Progenitor cell of endocrine pancreas (in vitro differentiated cells): ENCODE measurements around the gene TCF23. TPM values are rescaled to one million over a fixed set of nuclear protein-coding genes. Genes with fewer than 3 reads are reported as not detected.

Experiments used
- DNase-seq: peaks from one replicate; pipeline ENCODE4 v3.0.0; 2021; ENCODE audit warnings: low spot score; ENCODE audit not compliant: unreplicated experiment
- H3K27ac Mint-ChIP-seq: 2 replicates; pipeline ENCODE4 v1.8.0; 2021; ENCODE audit warnings: mild to moderate bottlenecking, moderate library complexity, mixed read lengths
- H3K27me3 Mint-ChIP-seq: 2 replicates; pipeline ENCODE4 v1.8.0; 2021; ENCODE audit warnings: mixed read lengths
- H3K36me3 Mint-ChIP-seq: 2 replicates; pipeline ENCODE4 v1.8.0; 2022; ENCODE audit warnings: mixed read lengths; ENCODE audit not compliant: insufficient read depth
- H3K4me1 Mint-ChIP-seq: 2 replicates; pipeline ENCODE4 v1.8.0; 2021; ENCODE audit warnings: low read depth, mixed read lengths
- H3K4me3 Mint-ChIP-seq: 2 replicates; pipeline ENCODE4 v1.8.0; 2021; ENCODE audit warnings: low read depth, mild to moderate bottlenecking, moderate library complexity, mixed read lengths
- H3K9me3 Mint-ChIP-seq: 2 replicates; pipeline ENCODE4 v1.8.0; 2021; ENCODE audit warnings: low read depth, mixed read lengths
- total RNA-seq: library from RNA; stranded (reverse); gene quantifications from 2 replicates; pipeline ENCODE4 v1.2.1, GENCODE V29; 2021
- TF ChIP-seq, protein P1 (sequence below): fragments of 200-600 bp; sonication (generic); IDR thresholded peaks from one replicate; pipeline ENCODE4 v1.5.0; 2021; ENCODE audit warnings: antibody characterized with exemption, mild to moderate bottlenecking; ENCODE audit not compliant: unreplicated experiment

Gene TCF23
- total RNA-seq, 1 donor from 2014 or later = not detected

DNA sequence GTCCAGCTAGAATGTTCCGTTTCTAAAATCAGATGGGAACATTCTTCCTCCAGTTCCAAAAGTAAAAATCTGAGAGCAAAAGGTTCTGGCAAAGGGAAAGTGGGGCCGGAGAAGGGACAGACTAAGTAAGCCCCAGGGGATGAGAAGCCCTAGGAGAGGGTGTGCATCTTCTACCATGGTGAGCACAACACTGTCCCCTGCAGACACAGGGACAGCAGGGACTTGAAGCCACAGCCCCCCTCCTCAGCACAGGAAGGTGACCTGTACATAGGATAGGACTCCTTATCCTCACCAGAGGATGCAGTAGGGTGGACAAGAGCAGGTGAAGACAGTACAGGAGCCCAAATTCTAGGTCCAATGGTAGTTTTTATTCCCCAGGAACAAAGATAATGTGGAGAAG lies 50.4 kb downstream of the TCF23 start:
- TF ChIP-seq, protein P1, sequence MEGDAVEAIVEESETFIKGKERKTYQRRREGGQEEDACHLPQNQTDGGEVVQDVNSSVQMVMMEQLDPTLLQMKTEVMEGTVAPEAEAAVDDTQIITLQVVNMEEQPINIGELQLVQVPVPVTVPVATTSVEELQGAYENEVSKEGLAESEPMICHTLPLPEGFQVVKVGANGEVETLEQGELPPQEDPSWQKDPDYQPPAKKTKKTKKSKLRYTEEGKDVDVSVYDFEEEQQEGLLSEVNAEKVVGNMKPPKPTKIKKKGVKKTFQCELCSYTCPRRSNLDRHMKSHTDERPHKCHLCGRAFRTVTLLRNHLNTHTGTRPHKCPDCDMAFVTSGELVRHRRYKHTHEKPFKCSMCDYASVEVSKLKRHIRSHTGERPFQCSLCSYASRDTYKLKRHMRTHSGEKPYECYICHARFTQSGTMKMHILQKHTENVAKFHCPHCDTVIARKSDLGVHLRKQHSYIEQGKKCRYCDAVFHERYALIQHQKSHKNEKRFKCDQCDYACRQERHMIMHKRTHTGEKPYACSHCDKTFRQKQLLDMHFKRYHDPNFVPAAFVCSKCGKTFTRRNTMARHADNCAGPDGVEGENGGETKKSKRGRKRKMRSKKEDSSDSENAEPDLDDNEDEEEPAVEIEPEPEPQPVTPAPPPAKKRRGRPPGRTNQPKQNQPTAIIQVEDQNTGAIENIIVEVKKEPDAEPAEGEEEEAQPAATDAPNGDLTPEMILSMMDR = no peak
- H3K27me3 Mint-ChIP-seq = no peaks in the 10 kb centered on the region
- H3K27ac Mint-ChIP-seq = no peak overlapping the region
- H3K4me3 Mint-ChIP-seq = no peak overlapping the region
- H3K4me1 Mint-ChIP-seq = peaks cover 3% of the 10 kb centered on the region
- DNase-seq = no peak
- H3K36me3 Mint-ChIP-seq = peaks cover 4% of the 10 kb centered on the region
- H3K9me3 Mint-ChIP-seq = no peaks in the 10 kb centered on the region

DNA sequence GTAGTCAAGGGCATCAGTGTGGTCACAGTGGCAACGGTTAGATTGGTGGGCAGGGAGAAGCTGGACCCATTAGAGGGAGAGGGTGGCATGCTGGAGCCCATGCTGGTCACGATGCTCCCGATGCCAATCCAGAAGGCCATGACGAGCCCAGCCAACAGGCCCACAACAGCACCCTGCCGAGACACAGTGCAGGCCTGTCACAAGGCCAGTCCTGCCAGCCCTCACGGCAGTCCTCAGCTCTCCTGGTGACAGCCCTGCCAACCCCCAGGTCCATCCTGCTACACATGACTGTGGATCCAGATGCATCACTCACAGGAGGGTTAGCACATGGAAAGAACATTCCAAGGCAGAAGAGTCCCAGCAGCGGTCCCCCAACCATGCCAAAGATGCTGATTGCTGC lies 52.9 kb downstream of the TCF23 start:
- no peak for DNase-seq
- H3K27ac Mint-ChIP-seq = no peak overlapping the region
- no peaks in the 10 kb centered on the region for H3K27me3 Mint-ChIP-seq
- H3K4me3 Mint-ChIP-seq = no peak overlapping the region
- no peaks in the 10 kb centered on the region for H3K9me3 Mint-ChIP-seq
- H3K4me1 Mint-ChIP-seq = peaks cover 1% of the 10 kb centered on the region
- peaks cover 12% of the 10 kb centered on the region for H3K36me3 Mint-ChIP-seq
- TF ChIP-seq, protein P1 = no peak

DNA sequence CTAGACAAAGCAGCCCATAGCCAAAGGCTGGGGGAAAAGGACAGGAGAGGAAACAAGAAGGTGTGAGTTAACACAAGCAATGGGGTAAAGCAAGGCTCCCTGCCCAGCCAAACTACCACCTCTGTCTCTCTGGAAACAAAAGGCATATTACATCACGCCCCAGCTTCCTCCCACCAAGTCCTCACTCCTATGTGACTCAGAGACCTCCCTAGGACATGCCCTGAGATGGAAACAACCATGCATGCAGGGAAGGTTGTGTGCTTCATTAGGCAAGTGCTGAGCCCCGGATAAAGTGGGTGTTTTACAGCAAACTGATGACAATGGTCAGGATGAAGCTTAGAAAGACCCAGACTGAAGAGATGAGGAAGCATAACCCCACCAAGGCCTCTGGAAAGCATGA lies 54.0 kb downstream of the TCF23 start:
- TF ChIP-seq, protein P1 = no peak
- DNase-seq = no peak
- Mint-ChIP-seq H3K27ac (no peak overlapping the region), H3K4me1 (peaks cover 1% of the 10 kb centered on the region), H3K4me3 (no peak overlapping the region), H3K36me3 (peaks cover 12% of the 10 kb centered on the region), H3K9me3 (no peaks in the 10 kb centered on the region), H3K27me3 (no peaks in the 10 kb centered on the region)

DNA sequence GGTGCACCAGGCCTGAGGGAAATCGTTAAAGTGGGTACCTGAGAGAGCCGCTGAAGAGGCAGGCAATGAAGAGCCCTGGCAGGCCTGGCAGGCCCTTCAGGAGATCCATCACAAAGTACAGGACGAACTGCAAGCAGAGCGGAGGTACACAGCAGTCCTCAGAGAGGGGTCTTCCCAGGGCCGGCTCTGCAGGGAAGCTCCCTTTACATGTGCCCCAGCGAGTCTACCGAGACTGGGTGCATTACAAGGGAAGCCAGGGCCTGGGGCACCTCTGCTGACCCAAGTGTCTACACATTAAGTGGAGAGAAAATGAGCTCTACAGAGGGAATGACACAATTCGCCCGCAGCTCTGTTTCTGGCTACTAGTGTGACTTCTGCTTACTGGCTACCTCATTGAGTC lies 54.9 kb downstream of the TCF23 start:
- TF ChIP-seq, protein P1 = no peak
- H3K4me1 Mint-ChIP-seq = peaks cover 1% of the 10 kb centered on the region
- H3K9me3 Mint-ChIP-seq = no peaks in the 10 kb centered on the region
- H3K27me3 Mint-ChIP-seq = no peaks in the 10 kb centered on the region
- H3K36me3 Mint-ChIP-seq = peaks cover 11% of the 10 kb centered on the region
- DNase-seq = no peak
- no peak overlapping the region for H3K27ac Mint-ChIP-seq
- no peak overlapping the region for H3K4me3 Mint-ChIP-seq

DNA sequence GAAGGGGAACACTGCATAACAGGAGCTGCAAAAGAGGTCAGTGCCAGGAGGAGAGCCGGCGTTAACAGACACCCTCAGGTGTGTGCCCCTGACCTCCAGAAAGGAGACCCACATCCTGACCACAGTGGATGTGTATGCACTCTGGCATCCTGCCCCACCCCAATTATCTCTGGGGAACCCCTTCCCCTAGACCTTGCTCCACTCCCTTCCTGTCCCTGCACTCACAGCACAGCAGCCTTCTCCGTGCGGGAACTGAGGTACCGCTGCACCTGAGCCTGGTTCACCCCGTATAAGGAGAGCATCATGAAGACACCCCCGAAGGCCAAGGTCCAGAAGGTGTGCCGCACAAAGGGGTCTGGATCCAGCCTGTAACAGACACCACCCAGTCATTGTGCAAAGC lies 55.8 kb downstream of the TCF23 start:
- H3K9me3 Mint-ChIP-seq = no peaks in the 10 kb centered on the region
- TF ChIP-seq, protein P1 = no peak
- H3K27ac Mint-ChIP-seq = no peak overlapping the region
- peaks cover 1% of the 10 kb centered on the region for H3K4me1 Mint-ChIP-seq
- H3K36me3 Mint-ChIP-seq = peaks cover 11% of the 10 kb centered on the region
- no peaks in the 10 kb centered on the region for H3K27me3 Mint-ChIP-seq
- no peak overlapping the region for H3K4me3 Mint-ChIP-seq
- DNase-seq = no peak
